DND-41 (cell line): ENCODE data around the gene FHIT.

Experiments used
- ATAC-seq: fragments of 200-7000 bp; cut with Tn5 transposase; 3 replicates; pipeline ENCODE4 v1.9.1; 2021; ENCODE audit warnings: low read depth; ENCODE audit not compliant: insufficient read depth
- DNase-seq: peaks from one replicate; pipeline ENCODE4 v3.0.0-alpha.2; 2020
- H2AFZ ChIP-seq: 2 replicates; pipeline ENCODE4 v1.6.0; 2012; ENCODE audit warnings: low read depth, low read length
- H3K27ac ChIP-seq: 2 replicates; pipeline ENCODE4 v1.5.1; 2012; ENCODE audit warnings: low read length, inconsistent platforms
- H3K27me3 ChIP-seq: fragments of 200-600 bp; sonication (generic); 2 replicates; pipeline ENCODE4 v1.6.0; 2012; ENCODE audit warnings: low read length, mild to moderate bottlenecking, inconsistent platforms; ENCODE audit not compliant: insufficient read depth, poor library complexity
- H3K36me3 ChIP-seq: 2 replicates; pipeline ENCODE4 v1.5.1; 2012; ENCODE audit warnings: low read length, inconsistent platforms; ENCODE audit not compliant: insufficient read depth
- H3K4me1 ChIP-seq: 2 replicates; pipeline ENCODE4 v1.5.1; 2012; ENCODE audit warnings: mild to moderate bottlenecking, low read length; ENCODE audit not compliant: insufficient read depth
- H3K4me2 ChIP-seq: 2 replicates; pipeline ENCODE4 v1.6.0; 2012; ENCODE audit warnings: mild to moderate bottlenecking, moderate library complexity, low read length, inconsistent platforms; ENCODE audit not compliant: insufficient read depth
- H3K4me3 ChIP-seq, 2 experiments: fragments of 200-600 bp in 1 of 2; shearing (Covaris generic) in 1 of 2; 2 replicates each; pipeline ENCODE4 v1.5.1; 2012 to 2016; ENCODE audit warnings: inconsistent platforms in 2 of 2, low read length in 2 of 2, mild to moderate bottlenecking in 2 of 2, low read depth in 1 of 2, moderate library complexity in 1 of 2
- H3K79me2 ChIP-seq: 2 replicates; pipeline ENCODE4 v1.6.0; 2012; ENCODE audit warnings: low read length, inconsistent platforms; ENCODE audit not compliant: insufficient read depth
- H3K9ac ChIP-seq: 2 replicates; pipeline ENCODE4 v1.6.0; 2012; ENCODE audit warnings: low read depth, mild to moderate bottlenecking, inconsistent platforms, low read length, moderate library complexity
- H3K9me3 ChIP-seq: 2 replicates; pipeline ENCODE4 v1.5.1; 2012; ENCODE audit warnings: low read length, moderate library complexity, mild to moderate bottlenecking, inconsistent platforms; ENCODE audit not compliant: insufficient read depth, severe bottlenecking
- H4K20me1 ChIP-seq: 2 replicates; pipeline ENCODE4 v1.6.0; 2012; ENCODE audit warnings: low read length; ENCODE audit not compliant: insufficient read depth
- EZH2 ChIP-seq: IDR thresholded peaks from 3 replicates; pipeline ENCODE4 v1.6.1; 2012; ENCODE audit warnings: borderline replicate concordance, low read depth, mild to moderate bottlenecking, moderate library complexity, low read length, inconsistent platforms; ENCODE audit not compliant: severe bottlenecking
- TF ChIP-seq, protein P1 (sequence below): IDR thresholded peaks from 2 replicates; pipeline ENCODE4 v1.5.1; 2012; ENCODE audit warnings: borderline replicate concordance, low read length, moderate library complexity, mild to moderate bottlenecking; ENCODE audit not compliant: poor library complexity, severe bottlenecking; ENCODE audit errors: extremely low read depth

FHIT gene

DNA sequence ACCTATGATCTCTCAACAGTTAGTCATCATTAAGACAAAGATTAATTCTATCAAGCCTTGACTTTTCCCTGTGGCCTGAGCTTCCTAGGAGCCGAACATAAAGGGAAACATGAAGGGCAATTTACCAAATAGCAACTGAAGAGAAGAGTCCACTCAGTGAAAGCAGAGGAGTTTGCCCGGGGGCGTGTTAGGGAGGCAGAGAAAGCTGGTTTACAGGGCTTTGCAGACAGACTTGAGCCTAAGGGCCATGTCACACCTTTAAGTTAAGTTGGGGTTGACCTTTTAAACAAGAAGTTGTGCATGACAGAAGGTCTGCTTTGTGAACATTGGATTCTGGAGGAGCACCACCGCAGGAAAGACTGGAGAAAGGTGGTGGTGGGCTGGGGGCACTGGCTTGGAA lies 1499.6 kb downstream of the FHIT start:
- H3K36me3 ChIP-seq: peaks cover 35% of the 10 kb centered on the region
- TF ChIP-seq, protein P1, sequence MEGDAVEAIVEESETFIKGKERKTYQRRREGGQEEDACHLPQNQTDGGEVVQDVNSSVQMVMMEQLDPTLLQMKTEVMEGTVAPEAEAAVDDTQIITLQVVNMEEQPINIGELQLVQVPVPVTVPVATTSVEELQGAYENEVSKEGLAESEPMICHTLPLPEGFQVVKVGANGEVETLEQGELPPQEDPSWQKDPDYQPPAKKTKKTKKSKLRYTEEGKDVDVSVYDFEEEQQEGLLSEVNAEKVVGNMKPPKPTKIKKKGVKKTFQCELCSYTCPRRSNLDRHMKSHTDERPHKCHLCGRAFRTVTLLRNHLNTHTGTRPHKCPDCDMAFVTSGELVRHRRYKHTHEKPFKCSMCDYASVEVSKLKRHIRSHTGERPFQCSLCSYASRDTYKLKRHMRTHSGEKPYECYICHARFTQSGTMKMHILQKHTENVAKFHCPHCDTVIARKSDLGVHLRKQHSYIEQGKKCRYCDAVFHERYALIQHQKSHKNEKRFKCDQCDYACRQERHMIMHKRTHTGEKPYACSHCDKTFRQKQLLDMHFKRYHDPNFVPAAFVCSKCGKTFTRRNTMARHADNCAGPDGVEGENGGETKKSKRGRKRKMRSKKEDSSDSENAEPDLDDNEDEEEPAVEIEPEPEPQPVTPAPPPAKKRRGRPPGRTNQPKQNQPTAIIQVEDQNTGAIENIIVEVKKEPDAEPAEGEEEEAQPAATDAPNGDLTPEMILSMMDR: no peak
- no peak for TF ChIP-seq EZH2
- no peak overlapping the region for H3K4me2 ChIP-seq
- ATAC-seq (no peak), DNase-seq (no peak)
- no peak overlapping the region for H3K9ac ChIP-seq
- no peak overlapping the region for H2AFZ ChIP-seq
- no peaks in the 10 kb centered on the region for H3K27me3 ChIP-seq
- H3K27ac ChIP-seq: no peak overlapping the region
- H3K9me3 ChIP-seq: no peaks in the 10 kb centered on the region
- H3K4me3 ChIP-seq: no peak overlapping the region
- peaks cover 32% of the 10 kb centered on the region for H3K4me1 ChIP-seq
- no peaks in the 10 kb centered on the region for H4K20me1 ChIP-seq
- H3K79me2 ChIP-seq: no peaks in the 10 kb centered on the region

DNA sequence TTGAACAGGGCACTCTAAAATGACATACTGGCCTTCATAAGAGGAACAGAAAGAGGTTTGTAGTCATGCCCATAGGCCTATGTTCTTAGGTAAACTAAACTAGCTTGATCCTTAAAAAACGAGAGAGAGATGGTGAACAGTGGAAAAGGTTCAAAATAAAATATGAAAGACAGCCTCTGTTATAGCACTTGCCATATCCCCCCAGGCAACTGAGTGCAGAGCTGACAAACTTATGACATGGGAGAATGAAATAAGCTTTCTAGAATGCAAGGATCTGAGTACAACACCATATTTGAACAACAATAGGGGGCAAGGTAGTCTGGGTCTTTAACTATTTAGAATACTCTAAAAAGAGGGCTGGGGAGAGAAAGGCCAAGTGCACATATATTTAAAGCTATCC lies 1500.9 kb downstream of the FHIT start:
- H2AFZ ChIP-seq: no peak overlapping the region
- no peaks in the 10 kb centered on the region for H3K79me2 ChIP-seq
- H3K9ac ChIP-seq: no peak overlapping the region
- ATAC-seq: no peak
- no peaks in the 10 kb centered on the region for H3K27me3 ChIP-seq
- peaks cover 39% of the 10 kb centered on the region for H3K36me3 ChIP-seq
- H3K4me1 ChIP-seq: peaks cover 30% of the 10 kb centered on the region
- TF ChIP-seq, protein P1: no peak
- no peak for TF ChIP-seq EZH2
- DNase-seq: no peak
- no peaks in the 10 kb centered on the region for H3K9me3 ChIP-seq
- no peak overlapping the region for H3K4me3 ChIP-seq
- no peak overlapping the region for H3K4me2 ChIP-seq
- no peak overlapping the region for H3K27ac ChIP-seq
- H4K20me1 ChIP-seq: no peaks in the 10 kb centered on the region

DNA sequence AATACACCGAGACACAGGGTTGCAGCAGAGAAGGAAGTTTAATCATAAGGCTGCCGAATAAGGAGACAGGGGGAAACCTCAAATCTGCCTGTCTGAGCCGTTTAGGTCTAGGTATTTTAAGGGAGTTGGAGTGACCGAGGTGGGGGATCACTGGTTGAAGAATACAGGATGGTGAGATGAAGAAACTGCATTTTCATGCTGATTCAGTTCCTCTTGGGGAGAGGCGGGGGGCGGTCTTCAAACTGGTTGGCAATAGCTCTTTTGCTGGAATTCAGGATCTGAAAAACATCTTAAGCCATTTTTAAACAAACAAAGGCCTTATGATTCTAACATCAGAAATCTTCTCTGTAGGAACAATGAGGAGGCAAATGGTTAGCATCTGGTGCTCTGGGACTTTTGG lies 1502.0 kb downstream of the FHIT start:
- no peaks in the 10 kb centered on the region for H3K27me3 ChIP-seq
- peaks cover 39% of the 10 kb centered on the region for H3K36me3 ChIP-seq
- DNase-seq (no peak), ATAC-seq (no peak)
- H3K4me1 ChIP-seq: peaks cover 19% of the 10 kb centered on the region
- no peak overlapping the region for H3K9ac ChIP-seq
- H4K20me1 ChIP-seq: no peaks in the 10 kb centered on the region
- H3K27ac ChIP-seq: no peak overlapping the region
- TF ChIP-seq EZH2: no peak
- TF ChIP-seq, protein P1: no peak
- H3K9me3 ChIP-seq: no peaks in the 10 kb centered on the region
- no peak overlapping the region for H3K4me2 ChIP-seq
- no peak overlapping the region for H3K4me3 ChIP-seq
- no peak overlapping the region for H2AFZ ChIP-seq
- no peaks in the 10 kb centered on the region for H3K79me2 ChIP-seq

DNA sequence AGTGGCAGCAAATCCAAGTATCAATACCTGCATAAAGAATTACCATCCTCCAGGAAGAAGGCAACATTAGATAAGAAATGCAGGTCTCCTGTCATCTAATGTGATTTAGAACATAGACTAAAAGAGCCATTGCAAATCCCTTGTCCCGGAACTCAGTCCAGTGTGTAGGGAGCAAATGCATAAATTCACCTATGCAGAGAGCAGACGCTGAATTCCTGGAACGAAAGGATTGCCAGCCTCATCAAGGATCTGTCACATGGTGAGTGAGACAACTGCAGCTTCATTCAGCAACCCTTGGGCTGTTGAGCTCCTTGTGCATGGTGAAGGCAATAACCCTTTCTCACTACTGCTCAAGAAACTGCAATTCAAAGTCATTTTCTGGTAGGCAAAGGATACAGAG lies 1504.7 kb downstream of the FHIT start:
- peaks cover 34% of the 10 kb centered on the region for H3K36me3 ChIP-seq
- no peaks in the 10 kb centered on the region for H3K9me3 ChIP-seq
- no peak overlapping the region for H3K4me2 ChIP-seq
- no peaks in the 10 kb centered on the region for H3K79me2 ChIP-seq
- no peaks in the 10 kb centered on the region for H3K4me1 ChIP-seq
- no peak overlapping the region for H3K9ac ChIP-seq
- H4K20me1 ChIP-seq: no peaks in the 10 kb centered on the region
- TF ChIP-seq, protein P1: no peak
- no peak for TF ChIP-seq EZH2
- DNase-seq (no peak), ATAC-seq (no peak)
- H2AFZ ChIP-seq: no peak overlapping the region
- H3K27me3 ChIP-seq: no peaks in the 10 kb centered on the region
- no peak overlapping the region for H3K27ac ChIP-seq
- H3K4me3 ChIP-seq: no peak overlapping the region
